Effector CD8-positive, alpha-beta T cell (primary cell): ENCODE data around the gene OLIG1.

Experiments used
- DNase-seq: peaks from one replicate; lab custom pipeline; 2025; lab: John Stamatoyannopoulos, UW

The OLIG1 gene

DNA sequence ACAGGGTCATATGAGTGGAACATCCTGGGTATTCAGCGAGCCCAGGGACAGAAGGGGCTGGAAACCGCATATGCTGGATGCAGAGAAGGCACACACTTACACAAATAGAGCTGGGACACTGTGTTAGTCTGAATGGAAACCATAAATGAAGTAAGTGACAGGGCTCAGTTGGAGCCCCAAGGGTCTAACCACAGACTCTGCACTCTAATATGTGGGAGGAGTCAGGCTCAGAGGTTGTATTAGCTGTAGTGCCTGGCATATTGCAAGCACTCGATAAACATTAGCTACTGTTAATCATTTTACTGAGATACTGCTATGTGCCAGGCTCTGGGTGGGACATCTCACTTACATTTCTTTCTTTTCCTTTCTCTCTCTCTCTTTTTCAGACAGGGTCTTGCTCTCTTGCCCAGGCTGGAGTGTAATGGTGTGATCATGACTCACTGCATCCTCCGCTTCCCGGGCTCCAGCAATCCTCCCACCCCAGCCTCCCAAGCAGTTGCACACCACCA, 6.5 kb upstream of the OLIG1 start:
- no peak for DNase-seq

DNA sequence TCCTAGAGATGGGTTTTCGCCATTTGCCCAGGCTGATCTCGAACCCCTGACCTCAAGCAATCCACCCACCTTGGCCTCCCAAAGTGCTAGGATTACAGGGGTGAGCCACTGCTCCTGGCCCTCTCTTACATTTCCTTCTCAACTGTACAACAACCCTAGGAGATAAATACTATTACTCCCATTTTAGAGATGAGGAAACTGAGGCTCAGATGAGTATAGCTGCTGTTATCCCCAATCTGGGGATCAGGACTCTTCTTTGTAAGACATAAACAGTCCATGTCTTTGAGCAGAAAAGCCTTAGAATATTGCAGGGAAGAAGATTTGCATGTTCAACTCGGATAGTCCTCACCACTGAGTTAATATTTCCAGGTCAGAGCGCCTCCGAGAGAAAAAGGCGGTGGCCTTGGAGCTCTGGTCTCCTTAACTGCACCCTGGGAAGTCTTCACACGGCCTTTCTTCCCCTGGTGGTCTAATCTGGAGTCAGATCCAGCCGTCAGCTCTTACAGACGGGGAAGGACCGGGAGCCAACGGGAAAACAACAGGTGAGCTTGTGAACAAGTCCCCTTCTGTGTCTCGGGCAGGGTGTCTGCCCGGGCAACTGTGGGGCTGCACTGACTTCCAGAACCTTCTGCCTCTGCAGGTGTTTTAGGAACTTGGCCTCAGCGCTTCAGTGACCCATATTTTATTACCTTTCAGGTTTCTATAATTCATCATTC, 5.9 kb upstream of the OLIG1 start:
- no peak for DNase-seq

DNA sequence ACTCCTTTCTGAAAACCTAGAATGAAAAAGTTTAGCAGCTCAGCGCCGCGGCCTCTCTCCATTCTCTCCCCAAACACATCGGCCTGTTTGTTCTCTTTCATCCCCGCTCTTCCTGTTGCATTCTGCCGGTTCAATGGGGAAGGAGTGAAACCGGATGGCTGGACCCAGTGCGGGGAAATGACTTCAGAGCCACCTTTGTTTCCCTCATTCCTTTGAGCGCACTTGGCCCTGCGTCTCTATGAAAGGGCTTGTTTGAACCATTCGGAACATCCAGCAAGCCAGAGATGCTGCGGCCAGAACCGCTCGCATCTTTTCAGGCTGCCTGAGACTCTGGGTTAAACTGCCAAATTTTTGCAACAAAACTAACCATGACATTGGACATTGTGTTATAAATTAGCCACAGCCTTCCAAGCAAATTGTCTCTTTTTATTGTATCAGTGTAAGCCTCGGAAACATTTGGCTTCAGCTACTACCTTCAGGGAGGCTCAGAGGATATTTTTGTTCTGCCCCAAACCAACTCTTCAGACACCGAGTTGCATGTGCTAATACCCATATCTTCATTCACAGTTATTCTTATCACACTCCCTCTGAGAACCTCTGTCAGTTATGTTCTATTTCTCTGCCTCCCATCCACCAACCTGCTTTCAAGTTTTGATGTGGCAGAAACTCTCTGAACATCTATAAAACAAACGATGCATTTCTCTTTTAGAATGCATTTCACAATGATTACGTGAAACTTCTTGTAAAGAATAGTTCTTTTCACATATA, 5.1 kb upstream of the OLIG1 start:
- DNase-seq: no peak

DNA sequence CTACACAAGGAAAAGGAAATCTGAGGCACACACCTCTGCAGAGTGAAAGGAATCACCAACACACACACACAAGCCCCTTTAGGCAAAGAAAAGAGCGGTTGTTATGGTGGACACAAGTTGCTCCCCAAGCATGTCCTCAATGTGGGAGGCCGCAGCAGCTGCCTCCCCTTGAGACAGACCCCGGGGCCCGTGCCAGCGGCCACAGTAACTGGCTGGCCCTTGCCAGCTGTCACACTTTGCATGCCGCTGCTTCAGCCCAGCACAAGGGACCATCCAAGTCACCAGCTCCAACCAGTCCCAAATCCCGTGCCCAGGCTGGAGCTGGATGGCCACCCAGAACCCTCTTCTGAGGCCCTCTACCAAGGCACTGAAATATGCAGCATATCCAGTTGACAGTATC, 2.9 kb upstream of the OLIG1 start:
- no peak for DNase-seq

GRCh38 chr21:33067457-33067856, 2.5 kb upstream of the OLIG1 start:
- no peak for DNase-seq

GRCh38 chr21:33069243-33069642, 698 bp upstream of the OLIG1 start:
- DNase-seq: no peak

DNA sequence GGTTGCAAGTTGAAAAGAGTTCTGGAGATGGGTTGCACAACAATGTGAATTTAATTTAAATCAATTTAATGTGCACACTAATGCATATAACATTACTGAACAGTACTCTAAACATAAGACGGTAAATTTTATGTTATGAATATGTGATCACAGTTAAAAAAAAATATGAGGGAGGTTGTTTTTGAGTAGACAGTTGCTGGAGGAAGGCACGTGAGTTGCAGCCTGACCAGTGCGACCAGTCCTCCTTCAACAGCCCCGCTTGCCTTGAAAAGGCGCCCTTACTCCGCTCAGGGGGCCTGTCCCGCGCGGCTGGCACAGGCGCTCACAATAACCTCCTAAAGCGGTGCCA, 322 bp upstream of the OLIG1 start:
- DNase-seq: no peak

GRCh38 chr21:33070744-33070997, 730 bp downstream of the OLIG1 start:
- DNase-seq: no peak

DNA sequence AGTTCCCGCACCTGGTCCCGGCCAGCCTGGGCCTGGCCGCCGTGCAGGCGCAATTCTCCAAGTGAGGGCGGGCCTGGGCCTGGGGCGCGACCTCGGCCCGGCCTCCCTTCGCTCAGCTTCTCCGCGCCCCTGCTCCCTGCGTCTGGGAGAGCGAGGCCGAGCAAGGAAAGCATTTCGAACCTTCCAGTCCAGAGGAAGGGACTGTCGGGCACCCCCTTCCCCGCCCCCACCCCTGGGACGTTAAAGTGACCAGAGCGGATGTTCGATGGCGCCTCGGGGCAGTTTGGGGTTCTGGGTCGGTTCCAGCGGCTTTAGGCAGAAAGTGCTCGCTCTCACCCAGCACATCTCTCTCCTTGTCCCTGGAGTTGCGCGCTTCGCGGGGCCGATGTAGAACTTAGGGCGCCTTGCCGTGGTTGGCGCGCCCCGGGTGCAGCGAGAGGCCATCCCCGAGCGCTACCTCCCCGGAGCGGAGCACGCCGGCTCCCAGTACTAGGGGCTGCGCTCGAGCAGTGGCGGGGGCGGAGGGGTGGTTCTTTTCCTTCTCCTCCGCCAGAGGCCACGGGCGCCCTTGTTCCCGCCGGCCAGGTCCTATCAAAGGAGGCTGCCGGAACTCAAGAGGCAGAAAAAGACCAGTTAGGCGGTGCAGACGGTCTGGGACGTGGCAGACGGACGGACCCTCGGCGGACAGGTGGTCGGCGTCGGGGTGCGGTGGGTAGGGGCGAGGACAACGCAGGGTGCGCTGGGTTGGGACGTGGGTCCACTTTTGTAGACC, 1.2 kb downstream of the OLIG1 start:
- no peak for DNase-seq

DNA sequence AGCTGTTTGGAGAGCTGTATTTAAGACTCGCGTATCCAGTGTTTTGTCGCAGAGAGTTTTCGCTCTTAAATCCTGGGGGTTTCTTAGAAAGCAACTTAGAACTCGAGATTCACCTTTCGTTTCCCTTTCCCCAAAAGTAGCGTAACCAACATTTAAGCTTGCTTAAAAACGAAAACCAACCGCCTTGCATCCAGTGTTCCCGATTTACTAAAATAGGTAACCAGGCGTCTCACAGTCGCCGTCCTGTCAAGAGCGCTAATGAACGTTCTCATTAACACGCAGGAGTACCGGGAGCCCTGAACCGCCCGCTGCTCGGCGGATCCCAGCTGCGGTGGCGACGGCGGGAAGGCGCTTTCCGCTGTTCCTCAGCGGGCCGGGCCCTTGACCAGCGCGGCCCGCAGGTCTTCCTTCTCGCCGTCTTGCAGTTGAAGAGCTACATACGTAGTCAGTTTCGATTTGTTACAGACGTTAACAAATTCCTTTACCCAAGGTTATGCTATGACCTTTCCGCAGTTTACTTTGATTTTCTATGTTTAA, 1.9 kb downstream of the OLIG1 start:
- DNase-seq: no peak

DNA sequence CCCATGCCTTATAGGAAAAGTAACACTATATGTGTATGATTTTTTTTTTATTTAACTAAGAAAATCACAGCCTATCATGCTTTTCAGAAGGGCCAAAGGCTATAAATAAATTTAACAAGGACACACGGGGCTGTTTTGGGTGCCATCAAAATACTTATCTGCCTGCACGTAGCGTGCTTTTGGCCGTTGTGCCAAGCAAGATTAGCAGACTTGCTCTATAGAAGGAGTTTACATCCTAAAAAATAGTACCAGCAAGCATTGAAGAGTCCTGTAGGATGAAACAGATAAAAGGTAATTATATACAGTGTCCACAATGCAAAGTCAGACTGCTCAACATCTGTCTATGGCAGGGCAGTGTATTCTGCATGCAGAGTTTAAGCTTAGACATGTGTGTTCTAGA, 3.7 kb downstream of the OLIG1 start:
- no peak for DNase-seq

DNA sequence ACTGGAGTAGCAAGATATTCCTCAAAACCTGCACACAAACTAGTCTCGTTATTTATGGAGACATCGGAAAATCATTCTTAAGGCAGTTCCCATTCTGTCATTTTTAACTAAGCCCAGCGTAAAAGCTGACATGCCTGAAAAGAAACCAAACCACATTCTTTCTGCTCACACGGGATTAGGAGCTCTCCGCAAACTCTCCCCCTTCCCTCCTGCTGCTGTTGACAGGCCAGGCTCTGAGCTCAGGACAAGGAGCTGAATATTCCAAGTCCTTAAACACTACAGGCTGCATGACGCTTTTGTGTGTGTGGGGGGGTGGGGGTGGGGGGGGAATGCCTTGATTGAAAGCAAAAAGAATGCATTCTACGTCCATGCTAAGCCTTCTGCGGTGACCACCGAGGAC, 5.2 kb downstream of the OLIG1 start:
- no peak for DNase-seq

DNA sequence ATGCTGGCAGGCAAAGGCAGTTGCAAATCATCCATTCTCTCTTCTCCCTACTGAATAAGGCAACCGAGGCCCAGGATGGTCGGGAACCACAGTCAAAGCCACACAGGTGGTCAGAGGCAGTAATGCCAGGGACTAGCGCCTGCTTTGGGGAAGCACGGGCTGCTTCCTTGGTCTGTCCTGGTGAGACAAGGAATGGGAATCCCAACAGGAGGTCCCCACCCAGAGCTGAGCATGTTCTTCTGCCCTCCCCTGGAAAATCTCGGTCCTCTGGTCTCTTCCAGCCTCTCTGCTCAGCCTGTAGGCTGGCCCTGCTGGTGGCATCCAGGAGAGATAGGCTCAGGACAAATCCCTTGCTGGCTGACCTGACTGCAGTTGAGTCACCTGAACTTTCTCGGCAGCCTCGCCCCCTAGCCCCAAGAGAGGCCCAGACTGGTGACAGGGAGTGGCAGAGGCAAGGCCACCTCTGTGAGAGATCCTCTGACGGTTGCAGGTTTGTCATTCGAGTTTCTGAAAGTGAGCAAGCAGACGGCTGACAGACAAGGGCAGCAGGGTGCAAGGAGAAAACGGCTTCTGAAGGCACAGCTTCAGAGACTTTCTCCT, 5.8 kb downstream of the OLIG1 start:
- DNase-seq: no peak

- DNase-seq: no peak
Observed at GRCh38 chr21:33076600-33077329, 6.8 kb downstream of the OLIG1 start.

DNA sequence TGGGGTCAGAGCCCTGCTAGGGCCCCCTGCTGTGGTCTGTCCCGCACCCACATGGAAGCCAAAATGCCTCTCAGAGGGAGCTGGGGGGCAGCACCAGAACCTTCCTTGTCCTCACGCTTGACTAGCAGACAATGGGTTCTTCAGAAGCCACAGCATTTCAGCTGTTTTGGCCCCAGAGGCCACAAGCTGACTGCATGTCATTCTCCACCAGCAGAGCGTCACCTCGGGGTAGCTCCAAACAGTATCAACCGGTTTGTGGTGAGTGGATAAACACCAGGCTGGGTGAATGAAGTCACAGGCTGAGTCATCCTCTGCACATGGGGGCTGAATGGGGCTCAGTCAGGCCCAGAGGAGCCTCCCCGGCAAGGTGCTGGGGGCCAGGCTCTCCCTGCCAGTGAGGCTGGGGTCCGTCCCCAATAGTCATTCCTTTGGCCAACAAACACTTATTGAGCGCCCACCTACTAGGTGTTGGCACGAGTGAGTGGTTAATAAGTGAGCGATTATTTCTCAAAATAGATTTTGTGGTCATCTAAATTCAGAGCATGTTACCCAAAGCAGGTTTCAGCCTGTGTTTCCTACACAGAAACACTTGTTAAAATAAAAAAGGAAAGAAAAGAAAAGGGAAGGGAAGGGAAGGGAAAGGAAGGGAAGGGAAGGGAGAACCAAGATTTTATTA, 9.1 kb downstream of the OLIG1 start:
- DNase-seq: no peak

- DNase-seq: no peak
Observed at GRCh38 chr21:33080376-33080775, 10.4 kb downstream of the OLIG1 start.

DNA sequence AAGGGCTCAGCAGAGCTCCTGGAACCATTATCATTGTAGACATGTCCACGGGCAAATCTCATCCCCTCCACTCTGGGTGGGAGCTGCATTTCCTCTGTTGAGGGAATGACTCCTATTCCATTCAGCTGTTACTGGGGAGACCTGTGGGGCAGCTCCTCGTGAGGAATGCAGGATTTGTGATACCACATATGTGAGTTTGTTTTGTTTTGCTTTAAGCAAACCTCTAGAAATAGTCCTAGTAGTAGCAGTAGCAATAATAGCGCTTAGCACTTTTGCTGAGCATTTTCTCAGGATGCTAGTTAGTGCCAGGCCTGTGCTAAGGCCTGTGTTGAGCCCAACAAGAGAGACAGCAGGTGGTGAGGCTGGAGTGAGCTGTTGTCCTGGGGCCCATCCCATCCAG, 10.8 kb downstream of the OLIG1 start:
- DNase-seq: no peak

DNA sequence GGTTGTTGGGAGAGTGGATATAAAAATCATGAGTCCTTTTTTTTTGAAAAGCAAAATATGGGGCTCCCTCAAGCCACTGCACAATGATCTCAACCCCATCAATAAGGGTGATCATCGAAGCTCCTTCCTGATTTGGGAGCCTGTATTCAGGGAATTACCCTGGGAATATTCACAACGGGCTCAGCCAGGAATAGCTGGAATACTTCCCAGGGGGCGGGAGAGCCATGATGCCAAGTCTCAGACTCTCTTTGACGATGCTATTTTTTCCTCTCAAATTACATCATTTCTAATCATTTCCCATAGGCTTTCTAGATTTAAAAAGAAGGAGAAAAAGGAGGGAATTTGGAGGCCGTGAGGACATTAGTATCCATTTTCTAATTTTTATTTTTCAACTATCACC, 18.4 kb downstream of the OLIG1 start:
- no peak for DNase-seq

DNA sequence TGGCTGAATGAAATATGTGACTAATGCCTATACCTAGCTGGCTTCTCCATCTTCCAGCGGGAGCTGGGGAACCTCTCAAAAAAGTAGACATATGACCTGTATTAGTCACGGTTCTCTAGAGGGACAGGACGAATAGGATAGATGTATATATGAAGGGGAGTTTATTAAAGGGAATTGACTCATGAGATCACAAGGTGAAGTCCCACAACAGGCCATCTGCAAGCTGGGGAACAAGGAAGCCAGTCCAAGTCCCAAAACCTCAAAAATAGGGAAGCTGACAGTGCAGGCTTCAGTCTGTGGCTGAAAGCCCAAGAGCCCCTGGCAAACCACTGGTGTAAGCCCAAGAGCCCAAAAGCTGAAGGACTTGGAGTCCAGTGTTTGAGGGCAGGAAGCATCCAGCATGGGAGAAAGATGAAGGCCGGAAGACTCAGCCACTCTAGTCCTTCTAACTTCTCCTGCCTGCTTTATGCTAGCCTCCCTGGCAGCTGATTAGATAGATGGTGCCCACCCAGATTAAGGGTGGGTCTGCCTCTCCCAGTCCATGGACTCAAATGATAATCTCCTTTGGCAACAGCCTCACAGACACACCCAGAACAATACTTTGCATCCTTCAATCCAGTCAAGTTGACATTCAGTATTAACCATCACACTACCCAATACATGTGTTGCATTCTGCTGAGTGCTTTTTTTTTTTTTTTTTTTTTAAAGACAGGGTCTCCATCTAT, 19.6 kb downstream of the OLIG1 start:
- no peak for DNase-seq

DNA sequence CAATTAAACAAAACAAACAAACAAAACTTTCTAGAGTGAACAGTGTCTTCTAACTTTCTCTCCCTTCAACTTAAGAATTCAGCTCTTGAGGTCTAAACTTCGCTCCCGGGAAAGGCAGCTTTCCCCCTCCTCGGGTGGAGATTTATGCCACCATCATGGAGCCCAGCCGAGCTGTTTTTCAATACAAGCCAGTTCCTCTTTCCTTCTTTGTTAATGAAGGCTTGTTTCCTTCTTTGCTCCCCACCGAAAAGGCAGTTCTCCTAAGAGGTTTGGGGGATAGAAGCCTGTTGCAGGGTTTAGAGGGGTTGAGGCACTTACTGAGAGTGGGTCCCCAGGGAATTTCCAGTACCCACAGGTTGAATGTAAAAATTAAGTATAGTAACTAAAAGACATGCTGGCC, 26.5 kb downstream of the OLIG1 start:
- DNase-seq: no peak
